ENCODE data around the gene PHTF2.
A peak's percentile ranks its signal among the peaks of the same experiment; 100 is the strongest.

Gene PHTF2

DNA sequence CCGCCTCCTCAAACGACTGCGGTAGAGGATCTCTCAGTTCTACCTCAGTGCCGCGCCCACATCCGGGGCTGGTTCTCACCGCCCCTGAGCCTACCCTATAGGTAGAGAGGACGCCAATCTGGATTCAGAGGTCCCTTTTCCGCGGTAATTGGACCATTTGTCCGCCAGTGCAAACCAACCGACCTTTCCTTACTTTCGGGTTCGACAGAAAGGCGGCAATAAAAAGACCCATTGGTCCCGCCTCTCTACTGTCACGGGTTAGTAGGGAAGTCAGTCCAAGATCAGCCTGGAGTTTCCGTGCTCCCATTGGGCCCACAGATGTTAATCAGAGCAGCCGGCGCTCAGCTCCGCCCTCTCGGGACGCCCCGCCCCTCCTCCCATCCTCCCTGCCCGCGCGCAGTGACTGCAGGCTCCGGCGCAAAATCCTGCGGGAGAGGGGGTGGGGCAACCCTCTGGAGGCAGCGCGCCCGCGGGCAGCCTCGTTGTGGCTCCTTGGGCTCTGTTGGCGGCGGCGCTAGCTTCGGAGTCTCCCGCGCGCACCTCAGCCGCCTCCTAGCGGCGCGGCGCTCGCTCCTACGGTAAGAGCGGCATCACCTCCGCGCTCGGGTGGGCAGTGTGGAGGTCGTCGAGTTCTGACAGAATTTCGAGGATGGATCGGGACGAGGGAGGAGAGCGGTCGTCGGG, at the start of gene PHTF2, which contains the start of gene TMEM60:
PHTF2 (plus strand) TSS at position 380 of the 684 bp plus-strand sequence.
TMEM60 (minus strand) TSS at position 41 of the 684 bp plus-strand sequence. CDS start 4,061 bp downstream, outside the sequence.
- TF ChIP-seq CTCF (IDR thresholded peaks at IDR 0.05; ENCODE audit: insufficient read depth, low read length, missing control alignments), result peak; percentile 80
- POLR2A ChIA-PET, result interaction anchor here (0.7 to 1.1 kb wide), 5 partner anchors 36 to 1751 kb away, joined by 3 to 7 read pairs (median 3); partner anchors contain the start of genes RSBN1L and STYXL1
- DNase-seq (ENCODE audit: low read depth, low spot score), result peak; percentile 99
- H3K4me3 ChIP-seq (ENCODE audit: low read depth, low read length), result peak within 1 kb of the TSS; percentile 91
- CTCF ChIA-PET, result interaction anchor here (0.6 to 2.1 kb wide), 15 partner anchors 12 to 147 kb away, joined by 3 to 6 read pairs (median 4); no protein-coding TSS in a partner anchor

DNA sequence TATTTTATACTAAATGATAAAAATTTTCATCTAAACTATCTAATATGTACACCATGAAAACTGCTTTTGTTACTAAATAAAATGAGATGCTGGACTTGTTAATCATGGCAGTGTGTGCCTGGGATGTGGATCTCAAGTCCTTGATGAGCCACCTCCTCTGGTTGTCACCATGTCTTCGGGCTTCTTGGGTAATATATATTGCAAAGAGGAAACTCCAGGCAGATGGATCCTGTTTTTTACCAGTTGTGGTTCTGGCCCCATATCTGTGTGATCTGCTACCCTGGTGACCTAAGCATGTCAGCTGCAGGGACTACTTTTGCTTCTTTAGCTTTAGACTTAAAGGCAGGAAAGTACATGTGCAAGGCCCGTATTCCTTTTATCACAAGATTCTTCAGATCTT, 46.6 kb upstream of the PHTF2 start:
- no peak for DNase-seq (ENCODE audit: low read depth, low spot score)
- POLR2A ChIA-PET, result no interaction called here
- CTCF ChIA-PET, result interaction anchor here (1.2 to 1.3 kb wide), 2 partner anchors 7 to 100 kb away, joined by 3 to 6 read pairs; no protein-coding TSS in a partner anchor
- TF ChIP-seq CTCF (IDR thresholded peaks at IDR 0.05; ENCODE audit: insufficient read depth, low read length, missing control alignments), result no peak
- no peak overlapping the region for H3K4me3 ChIP-seq (ENCODE audit: low read depth, low read length)

DNA sequence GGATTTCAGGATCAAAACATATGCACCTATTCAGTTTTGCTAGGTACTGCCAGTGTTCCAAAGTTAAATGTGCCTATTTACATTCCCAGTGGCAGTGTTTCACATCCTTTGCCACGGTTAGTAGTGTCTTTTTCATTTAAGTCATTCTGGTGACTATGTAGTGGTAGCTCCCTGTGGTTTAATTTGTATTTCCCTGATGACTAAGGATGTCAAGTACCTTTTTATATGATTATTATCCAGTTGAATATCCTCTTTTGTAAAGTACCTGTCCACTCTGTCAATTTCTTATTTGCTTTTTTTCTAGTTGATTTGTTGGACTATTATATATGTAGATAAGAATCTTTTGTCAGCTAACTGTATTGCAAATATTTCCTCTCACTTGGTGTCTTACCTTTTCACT, 45.4 kb upstream of the PHTF2 start:
- no peak for DNase-seq (ENCODE audit: low read depth, low spot score)
- no peak for TF ChIP-seq CTCF (IDR thresholded peaks at IDR 0.05; ENCODE audit: insufficient read depth, low read length, missing control alignments)
- H3K4me3 ChIP-seq (ENCODE audit: low read depth, low read length), result no peak overlapping the region
- CTCF ChIA-PET, result interaction anchor here (1.5 to 2.2 kb wide), 2 partner anchors 9 to 102 kb away, joined by 4 to 19 read pairs; no protein-coding TSS in a partner anchor
- POLR2A ChIA-PET, result no interaction called here

- CTCF ChIA-PET, result interaction anchor here (0.9 to 3.3 kb wide), 6 partner anchors 10 to 179 kb away, joined by 3 to 39 read pairs (median 4); no protein-coding TSS in a partner anchor
Measured at GRCh38 chr7:77757589-77757988, 41.0 kb upstream of the PHTF2 start.

GRCh38 chr7:77759294-77759889, 39.2 kb upstream of the PHTF2 start:
- no peak overlapping the region for H3K4me3 ChIP-seq (ENCODE audit: low read depth, low read length)
- POLR2A ChIA-PET, result no interaction called here
- peak; percentile 60 for TF ChIP-seq CTCF (IDR thresholded peaks at IDR 0.05; ENCODE audit: insufficient read depth, low read length, missing control alignments)
- DNase-seq (ENCODE audit: low read depth, low spot score), result no peak
- CTCF ChIA-PET, result interaction anchor here (0.6 to 3.7 kb wide), 53 partner anchors 8 to 512 kb away, joined by 3 to 203 read pairs (median 4); no protein-coding TSS in a partner anchor

More at GRCh38 chr7:77757589-77757988, 41.0 kb upstream of the PHTF2 start:
- DNase-seq (ENCODE audit: low read depth, low spot score), result no peak
- no peak for TF ChIP-seq CTCF (IDR thresholded peaks at IDR 0.05; ENCODE audit: insufficient read depth, low read length, missing control alignments)
- POLR2A ChIA-PET, result no interaction called here
- H3K4me3 ChIP-seq (ENCODE audit: low read depth, low read length), result no peak overlapping the region
